Neural progenitor cell (in vitro differentiated cells): Measurements from ENCODE around the gene NTHL1.

Source experiments
- EZH2 ChIP-seq: fragments of 200-600 bp; sonication (generic); IDR thresholded peaks from 2 replicates; pipeline ENCODE4 v1.6.1; 2017; ENCODE audit warnings: antibody characterized with exemption, mild to moderate bottlenecking, moderate library complexity
- EZH2phosphoT487 ChIP-seq: fragments of 200-600 bp; sonication (generic); IDR thresholded peaks from 2 replicates; pipeline ENCODE4 v1.6.1; 2017; ENCODE audit warnings: antibody characterized with exemption
- TF ChIP-seq, protein P1 (sequence below): fragments of 200-600 bp; sonication (generic); IDR thresholded peaks from 2 replicates; pipeline ENCODE4 v1.5.1; 2017; ENCODE audit warnings: antibody characterized with exemption, mild to moderate bottlenecking

DNA sequence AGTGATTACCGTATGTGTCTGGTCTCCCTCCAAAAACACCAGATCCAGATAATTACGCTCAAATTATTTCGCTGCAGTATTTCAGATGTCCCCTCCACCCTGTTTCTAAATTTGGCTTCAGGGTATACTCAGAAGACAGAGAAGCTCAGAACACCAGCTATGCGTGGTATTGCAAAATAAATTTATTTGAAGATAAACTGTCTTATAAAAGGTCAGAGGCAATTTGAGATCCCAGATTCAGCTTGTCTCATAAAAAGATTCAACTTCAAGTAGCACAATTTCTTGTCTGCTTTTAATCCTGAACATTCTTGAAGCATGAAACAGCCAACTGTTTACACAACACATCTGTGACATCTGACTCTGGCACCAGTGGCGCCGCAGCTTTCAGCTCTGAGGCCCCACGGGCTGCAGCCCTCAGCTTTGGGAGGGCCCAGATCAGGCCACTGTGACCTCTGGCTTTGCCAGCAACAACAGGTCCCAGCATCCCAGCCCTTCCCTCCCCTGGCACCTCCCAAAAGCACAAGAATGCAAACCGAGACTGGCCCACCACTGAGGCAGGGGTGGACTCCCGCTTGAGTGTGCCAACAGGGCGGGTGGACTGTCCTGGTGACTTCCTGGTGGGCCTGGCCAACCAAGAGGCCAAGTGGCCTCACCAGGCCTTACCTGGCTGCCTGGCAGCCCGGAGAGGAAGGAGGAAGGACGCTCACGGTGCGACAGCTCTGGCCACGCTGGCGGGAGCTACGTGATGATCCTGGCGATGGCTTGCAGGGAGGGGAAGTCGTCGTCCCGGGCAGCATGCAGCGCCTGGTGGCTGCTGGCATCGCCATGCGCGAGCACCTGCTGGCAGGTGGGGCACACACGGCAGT, 49.9 kb downstream of the NTHL1 start:
- TF ChIP-seq, protein P1, sequence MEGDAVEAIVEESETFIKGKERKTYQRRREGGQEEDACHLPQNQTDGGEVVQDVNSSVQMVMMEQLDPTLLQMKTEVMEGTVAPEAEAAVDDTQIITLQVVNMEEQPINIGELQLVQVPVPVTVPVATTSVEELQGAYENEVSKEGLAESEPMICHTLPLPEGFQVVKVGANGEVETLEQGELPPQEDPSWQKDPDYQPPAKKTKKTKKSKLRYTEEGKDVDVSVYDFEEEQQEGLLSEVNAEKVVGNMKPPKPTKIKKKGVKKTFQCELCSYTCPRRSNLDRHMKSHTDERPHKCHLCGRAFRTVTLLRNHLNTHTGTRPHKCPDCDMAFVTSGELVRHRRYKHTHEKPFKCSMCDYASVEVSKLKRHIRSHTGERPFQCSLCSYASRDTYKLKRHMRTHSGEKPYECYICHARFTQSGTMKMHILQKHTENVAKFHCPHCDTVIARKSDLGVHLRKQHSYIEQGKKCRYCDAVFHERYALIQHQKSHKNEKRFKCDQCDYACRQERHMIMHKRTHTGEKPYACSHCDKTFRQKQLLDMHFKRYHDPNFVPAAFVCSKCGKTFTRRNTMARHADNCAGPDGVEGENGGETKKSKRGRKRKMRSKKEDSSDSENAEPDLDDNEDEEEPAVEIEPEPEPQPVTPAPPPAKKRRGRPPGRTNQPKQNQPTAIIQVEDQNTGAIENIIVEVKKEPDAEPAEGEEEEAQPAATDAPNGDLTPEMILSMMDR: no peak
- TF ChIP-seq EZH2 (no peak), EZH2phosphoT487 (no peak)
